ENCODE results near the gene CD22. TPM values are rescaled to one million over a fixed set of nuclear protein-coding genes. Genes with fewer than 3 reads are reported as not detected.

CD22 gene
- total RNA-seq, 2 experiments from 2014 or later: 0.52 to 0.63 TPM

DNA sequence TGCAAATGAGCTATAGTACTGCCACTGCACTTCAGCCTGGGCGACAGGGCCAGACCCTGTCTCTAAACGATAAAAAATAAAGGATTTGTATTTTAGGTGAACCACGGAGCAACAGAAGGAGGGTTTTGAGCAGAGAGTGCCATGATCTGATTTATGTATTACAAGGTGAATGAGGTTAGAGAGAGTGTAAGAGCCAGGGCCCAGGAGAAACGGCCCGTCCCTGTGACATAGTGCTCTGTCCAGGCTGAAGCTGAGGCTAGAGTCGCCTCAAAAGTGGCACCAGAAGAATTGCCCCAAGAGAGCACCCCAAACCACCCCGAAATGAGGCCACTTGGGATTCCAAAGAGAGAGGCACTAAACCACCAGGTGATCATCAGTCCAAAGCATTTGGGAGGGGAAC lies 20.1 kb upstream of the CD22 start:
- no peaks in the 10 kb centered on the region for H3K27me3 Mint-ChIP-seq (ENCODE audit: low read depth)
- ChIA-PET POLR2A (no interaction called here), CTCF (interaction anchor here (1.2 kb wide), 1 partner anchor 159 kb away, joined by 3 read pairs; no protein-coding TSS in a partner anchor)
- no peak for DNase-seq
- H3K4me1 Mint-ChIP-seq (ENCODE audit: low read depth): peaks cover 6% of the 10 kb centered on the region
- no peak overlapping the region for H3K4me3 Mint-ChIP-seq
- no peaks in the 10 kb centered on the region for H3K9me3 Mint-ChIP-seq (ENCODE audit: insufficient read depth)
- peak overlapping the region; percentile 4 for H3K27ac Mint-ChIP-seq
- ATAC-seq: no peak
- H3K36me3 Mint-ChIP-seq (ENCODE audit: low read depth): no peaks in the 10 kb centered on the region

DNA sequence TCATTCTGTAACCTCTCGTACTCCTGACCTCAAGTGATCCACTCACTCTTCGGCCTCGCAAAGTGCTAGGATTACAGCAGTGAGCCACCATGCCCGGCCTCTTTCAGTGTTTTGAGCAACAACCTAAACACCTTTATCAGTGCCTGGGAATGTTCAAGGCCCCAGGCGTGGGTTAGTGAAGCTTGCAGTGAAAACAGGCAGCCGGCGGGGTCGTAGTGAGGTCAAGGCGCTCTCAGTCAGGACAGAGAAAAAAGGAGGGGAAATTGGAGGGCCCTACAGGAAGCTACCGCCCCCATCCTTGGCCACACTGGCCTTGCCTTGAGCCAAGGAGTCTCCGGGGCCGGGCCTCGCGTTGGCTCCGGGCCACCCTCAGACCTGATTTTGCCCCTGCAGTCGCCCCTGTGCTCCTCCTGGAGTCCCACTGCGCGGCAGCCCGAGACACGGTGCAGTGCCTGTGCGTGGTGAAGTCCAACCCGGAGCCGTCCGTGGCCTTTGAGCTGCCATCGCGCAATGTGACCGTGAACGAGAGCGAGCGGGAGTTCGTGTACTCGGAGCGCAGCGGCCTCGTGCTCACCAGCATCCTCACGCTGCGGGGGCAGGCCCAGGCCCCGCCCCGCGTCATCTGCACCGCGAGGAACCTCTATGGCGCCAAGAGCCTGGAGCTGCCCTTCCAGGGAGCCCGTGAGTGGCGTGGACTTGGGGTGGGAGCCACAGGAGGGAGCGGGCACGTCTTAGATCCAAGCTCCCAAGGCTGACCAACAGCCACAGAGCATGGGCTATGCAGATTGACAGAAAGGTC lies 19.3 kb upstream of the CD22 start:
- no peaks in the 10 kb centered on the region for H3K36me3 Mint-ChIP-seq (ENCODE audit: low read depth)
- POLR2A ChIA-PET: no interaction called here

DNA sequence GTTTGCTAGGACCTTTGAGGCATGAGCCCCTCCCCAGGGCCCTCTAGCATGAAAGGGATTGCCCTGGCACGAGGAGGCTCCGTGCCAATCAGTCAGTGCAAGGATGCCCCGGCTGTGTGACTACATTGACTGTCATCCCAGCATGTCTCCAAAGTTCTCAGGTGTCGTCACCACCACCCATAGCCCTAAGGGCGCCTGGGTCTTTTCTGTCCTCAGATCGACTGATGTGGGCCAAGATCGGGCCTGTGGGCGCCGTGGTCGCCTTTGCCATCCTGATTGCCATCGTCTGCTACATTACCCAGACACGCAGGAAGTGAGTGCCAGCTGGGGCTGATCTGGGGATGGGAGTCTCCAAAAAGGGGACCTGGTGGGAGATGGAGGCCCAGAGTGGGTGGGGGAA lies 18.7 kb upstream of the CD22 start:
- H3K9me3 Mint-ChIP-seq (ENCODE audit: insufficient read depth): no peaks in the 10 kb centered on the region
- H3K4me3 Mint-ChIP-seq: no peak overlapping the region
- ChIA-PET CTCF (no interaction called here), POLR2A (no interaction called here)
- DNase-seq: no peak
- no peak for ATAC-seq
- no peak overlapping the region for H3K27ac Mint-ChIP-seq
- H3K36me3 Mint-ChIP-seq (ENCODE audit: low read depth): no peaks in the 10 kb centered on the region
- H3K27me3 Mint-ChIP-seq (ENCODE audit: low read depth): no peaks in the 10 kb centered on the region
- H3K4me1 Mint-ChIP-seq (ENCODE audit: low read depth): peaks cover 6% of the 10 kb centered on the region

More for the DNA sequence above, 19.3 kb upstream of the CD22 start:
- Mint-ChIP-seq H3K27ac (no peak overlapping the region), H3K9me3 (ENCODE audit: insufficient read depth) (no peaks in the 10 kb centered on the region), H3K4me1 (ENCODE audit: low read depth) (peaks cover 6% of the 10 kb centered on the region), H3K27me3 (ENCODE audit: low read depth) (no peaks in the 10 kb centered on the region), H3K4me3 (no peak overlapping the region)
- DNase-seq (no peak), ATAC-seq (no peak)
- CTCF ChIA-PET: no interaction called here

DNA sequence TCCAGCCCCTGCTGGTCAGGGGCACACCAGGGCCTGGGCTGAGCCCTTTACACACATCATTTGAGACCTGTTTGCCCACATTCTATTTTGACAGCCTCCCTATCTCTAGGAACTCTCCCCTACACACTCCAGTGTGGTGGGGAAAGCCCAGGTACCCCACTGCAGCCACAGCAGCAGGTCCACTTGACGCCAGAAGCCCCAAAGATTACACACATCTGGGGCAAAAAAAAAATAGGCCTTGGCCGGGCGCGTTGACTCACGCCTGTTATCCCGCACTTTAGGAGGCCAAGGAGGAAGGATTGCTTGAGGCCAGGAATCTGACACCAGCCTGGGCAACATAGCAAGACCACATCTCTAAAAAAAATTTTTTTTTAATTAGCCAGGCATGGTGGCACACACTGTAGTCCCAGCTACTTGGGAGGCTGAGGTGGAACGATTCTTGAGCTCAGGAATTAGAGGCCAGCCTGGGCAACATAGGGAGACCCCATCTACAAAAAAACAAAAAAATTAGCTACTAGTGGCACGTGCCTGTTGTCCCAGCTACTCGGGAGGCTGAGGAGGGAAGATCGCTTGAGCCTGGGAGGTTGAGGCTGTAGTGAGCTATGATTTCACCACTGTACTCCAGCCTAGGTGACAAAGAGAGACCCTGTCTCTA lies 18.0 kb upstream of the CD22 start:
- no peaks in the 10 kb centered on the region for H3K36me3 Mint-ChIP-seq (ENCODE audit: low read depth)
- ATAC-seq (no peak), DNase-seq (no peak)
- H3K27ac Mint-ChIP-seq: no peak overlapping the region
- POLR2A ChIA-PET: no interaction called here
- peaks cover 6% of the 10 kb centered on the region for H3K4me1 Mint-ChIP-seq (ENCODE audit: low read depth)
- no peaks in the 10 kb centered on the region for H3K9me3 Mint-ChIP-seq (ENCODE audit: insufficient read depth)
- H3K4me3 Mint-ChIP-seq: no peak overlapping the region
- no peaks in the 10 kb centered on the region for H3K27me3 Mint-ChIP-seq (ENCODE audit: low read depth)
- CTCF ChIA-PET: interaction anchor here (1.1 kb wide), 1 partner anchor 244 kb away, joined by 3 read pairs; no protein-coding TSS in a partner anchor

DNA sequence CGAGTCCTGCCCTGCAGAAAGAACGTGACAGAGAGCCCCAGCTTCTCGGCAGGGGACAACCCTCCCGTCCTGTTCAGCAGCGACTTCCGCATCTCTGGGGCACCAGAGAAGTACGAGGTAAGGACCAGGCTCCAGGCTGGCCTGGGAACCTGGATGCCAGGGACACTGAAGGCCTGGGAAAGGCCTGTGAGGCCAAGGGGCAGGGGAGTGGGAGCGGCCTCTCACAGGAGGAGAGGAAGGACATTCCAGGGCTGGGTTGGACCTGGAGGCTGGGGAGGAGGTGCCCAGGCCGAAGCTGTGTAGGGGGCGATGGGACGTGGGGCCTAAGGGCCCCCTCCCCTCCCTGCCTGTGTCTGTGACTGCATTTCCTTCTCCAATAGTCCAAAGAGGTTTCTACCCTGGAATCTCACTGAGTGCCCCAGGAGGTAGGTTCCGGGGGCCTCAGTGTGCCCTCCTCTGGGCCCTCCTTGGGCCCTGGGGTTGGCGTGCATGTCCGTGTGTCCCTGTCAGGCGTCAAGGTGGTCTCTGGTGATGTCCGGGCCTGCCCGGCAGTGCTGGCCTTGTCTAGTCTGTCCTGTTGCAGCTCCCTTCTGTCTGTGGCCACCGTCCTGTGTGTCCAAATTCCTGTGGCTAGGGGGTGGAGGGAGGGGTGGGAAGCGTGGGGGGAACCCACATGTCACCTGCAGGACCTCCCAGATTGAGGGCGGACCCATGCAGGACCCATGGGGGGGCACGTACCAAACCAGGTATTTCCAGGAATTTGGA lies 16.9 kb upstream of the CD22 start:
- Mint-ChIP-seq H3K27ac (no peak overlapping the region), H3K36me3 (ENCODE audit: low read depth) (no peaks in the 10 kb centered on the region)
- POLR2A ChIA-PET: no interaction called here

DNA sequence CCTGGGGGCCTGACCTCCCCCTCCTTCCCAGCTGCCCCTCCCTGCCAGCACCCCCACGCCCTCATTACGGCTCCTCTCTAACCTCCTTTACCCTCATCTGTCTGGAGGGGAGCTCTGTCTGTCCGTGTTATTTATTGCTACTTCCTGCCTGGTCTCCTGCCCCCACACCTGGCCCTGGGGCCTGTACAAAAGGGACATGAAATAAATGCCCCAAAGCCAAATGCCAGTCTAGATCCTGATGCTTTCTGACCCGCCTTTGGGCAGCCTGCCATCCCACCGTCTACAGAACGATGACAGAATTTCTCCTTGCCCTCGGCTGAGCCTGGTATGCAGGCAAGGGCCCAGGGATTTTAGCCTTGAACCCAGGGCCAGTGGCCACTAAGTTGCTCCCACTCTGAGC lies 15.4 kb upstream of the CD22 start:
- Mint-ChIP-seq H3K4me1 (ENCODE audit: low read depth) (peaks cover 8% of the 10 kb centered on the region), H3K27me3 (ENCODE audit: low read depth) (no peaks in the 10 kb centered on the region), H3K27ac (no peak overlapping the region), H3K4me3 (no peak overlapping the region), H3K36me3 (ENCODE audit: low read depth) (no peaks in the 10 kb centered on the region), H3K9me3 (ENCODE audit: insufficient read depth) (no peaks in the 10 kb centered on the region)
- POLR2A ChIA-PET: no interaction called here
- ATAC-seq: no peak
- no peak for DNase-seq
- CTCF ChIA-PET: interaction anchor here (1.8 kb wide), 1 partner anchor 197 kb away, joined by 5 read pairs; no protein-coding TSS in a partner anchor

More for the DNA sequence above, 16.9 kb upstream of the CD22 start:
- Mint-ChIP-seq H3K27me3 (ENCODE audit: low read depth) (no peaks in the 10 kb centered on the region), H3K4me3 (no peak overlapping the region), H3K4me1 (ENCODE audit: low read depth) (peaks cover 6% of the 10 kb centered on the region), H3K9me3 (ENCODE audit: insufficient read depth) (no peaks in the 10 kb centered on the region)
- ATAC-seq (no peak), DNase-seq (no peak)
- CTCF ChIA-PET: interaction anchor here (1.1 kb wide), 1 partner anchor 246 kb away, joined by 3 read pairs; no protein-coding TSS in a partner anchor

DNA sequence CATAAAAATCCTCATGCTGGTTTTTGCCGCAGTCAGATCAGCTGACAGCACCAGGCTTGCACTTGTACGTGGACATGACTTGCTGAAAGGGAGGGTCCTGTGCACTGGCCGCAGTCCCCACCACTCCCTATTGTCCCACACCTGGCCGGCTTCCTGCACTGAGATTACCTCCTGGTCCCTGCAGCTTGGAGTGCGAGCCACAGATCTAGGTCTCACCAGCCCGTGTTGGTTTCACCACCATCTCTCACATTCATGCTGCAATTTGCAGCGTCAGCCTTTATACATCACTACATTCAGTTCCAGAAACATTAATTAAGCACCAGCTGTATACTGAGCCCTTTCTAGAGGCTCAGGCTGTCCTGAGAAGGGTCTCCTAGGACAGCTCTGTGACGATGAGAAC lies 15.0 kb upstream of the CD22 start:
- no peak for ATAC-seq
- no peak for DNase-seq
- Mint-ChIP-seq H3K36me3 (ENCODE audit: low read depth) (no peaks in the 10 kb centered on the region), H3K4me1 (ENCODE audit: low read depth) (peaks cover 12% of the 10 kb centered on the region), H3K27me3 (ENCODE audit: low read depth) (no peaks in the 10 kb centered on the region), H3K4me3 (no peak overlapping the region), H3K27ac (no peak overlapping the region), H3K9me3 (ENCODE audit: insufficient read depth) (no peaks in the 10 kb centered on the region)
- CTCF ChIA-PET: interaction anchor here (1.7 to 1.8 kb wide), 2 partner anchors 181 to 196 kb away, joined by 4 to 5 read pairs; no protein-coding TSS in a partner anchor
- POLR2A ChIA-PET: no interaction called here

DNA sequence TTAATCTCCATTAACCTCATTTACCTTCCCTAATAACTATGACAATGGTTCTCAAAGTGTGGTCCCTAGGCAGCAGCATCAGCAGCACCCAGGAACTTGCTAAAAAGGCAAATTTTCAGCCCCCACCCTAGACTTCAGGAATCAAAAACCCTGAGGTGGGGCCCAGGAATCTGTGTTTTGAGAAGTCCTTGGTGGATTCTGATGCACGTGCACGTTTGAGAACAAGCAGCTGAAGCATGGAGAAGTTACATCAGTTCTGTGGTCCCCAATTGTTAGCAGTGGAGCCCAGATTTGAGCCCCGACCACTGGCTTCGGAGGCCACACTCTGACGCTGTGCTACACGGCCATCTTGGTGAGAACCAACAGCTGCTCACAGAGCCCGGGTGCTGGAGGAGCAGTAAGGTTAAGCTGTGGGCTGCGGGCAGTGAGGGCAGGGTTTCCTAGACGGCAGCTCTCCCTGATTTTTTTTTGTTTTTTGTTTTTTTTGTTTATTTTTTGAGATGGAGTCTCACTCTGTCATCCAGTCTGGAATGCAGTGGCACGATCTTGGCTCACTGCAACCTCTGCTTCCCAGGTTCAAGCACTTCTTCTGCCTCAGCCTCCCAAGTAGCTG lies 14.0 kb upstream of the CD22 start:
- no peak overlapping the region for H3K4me3 Mint-ChIP-seq
- no peak overlapping the region for H3K27ac Mint-ChIP-seq
- CTCF ChIA-PET: interaction anchor here (0.6 to 1.8 kb wide), 3 partner anchors 8 to 195 kb away, joined by 3 to 5 read pairs (median 4); no protein-coding TSS in a partner anchor
- DNase-seq (no peak), ATAC-seq (no peak)
- POLR2A ChIA-PET: no interaction called here
- H3K9me3 Mint-ChIP-seq (ENCODE audit: insufficient read depth): no peaks in the 10 kb centered on the region
- peaks cover 13% of the 10 kb centered on the region for H3K4me1 Mint-ChIP-seq (ENCODE audit: low read depth)
- no peaks in the 10 kb centered on the region for H3K36me3 Mint-ChIP-seq (ENCODE audit: low read depth)
- H3K27me3 Mint-ChIP-seq (ENCODE audit: low read depth): no peaks in the 10 kb centered on the region

DNA sequence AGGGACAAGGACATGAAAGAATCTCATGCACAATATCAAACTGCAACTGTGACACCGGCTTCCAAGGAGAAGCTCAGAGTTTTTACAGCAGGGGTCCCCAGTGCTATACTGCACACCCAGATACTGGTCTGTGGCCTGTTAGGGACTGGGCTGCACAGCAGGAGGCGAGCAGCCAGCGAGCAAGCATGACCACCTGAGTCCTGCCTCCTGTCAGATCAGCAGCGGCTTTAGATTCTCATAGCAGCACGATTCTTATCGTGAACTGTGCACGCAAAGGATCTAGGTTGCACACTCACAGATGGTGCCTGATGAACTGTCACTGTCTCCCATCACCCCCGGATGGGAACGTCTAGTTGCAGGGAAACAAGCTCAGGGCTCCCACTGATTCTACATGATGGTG lies 13.1 kb upstream of the CD22 start:
- ATAC-seq (no peak), DNase-seq (no peak)
- ChIA-PET CTCF (no interaction called here), POLR2A (no interaction called here)
- Mint-ChIP-seq H3K4me3 (no peak overlapping the region), H3K9me3 (ENCODE audit: insufficient read depth) (no peaks in the 10 kb centered on the region), H3K27ac (no peak overlapping the region), H3K4me1 (ENCODE audit: low read depth) (peaks cover 8% of the 10 kb centered on the region), H3K36me3 (ENCODE audit: low read depth) (no peaks in the 10 kb centered on the region), H3K27me3 (ENCODE audit: low read depth) (no peaks in the 10 kb centered on the region)

DNA sequence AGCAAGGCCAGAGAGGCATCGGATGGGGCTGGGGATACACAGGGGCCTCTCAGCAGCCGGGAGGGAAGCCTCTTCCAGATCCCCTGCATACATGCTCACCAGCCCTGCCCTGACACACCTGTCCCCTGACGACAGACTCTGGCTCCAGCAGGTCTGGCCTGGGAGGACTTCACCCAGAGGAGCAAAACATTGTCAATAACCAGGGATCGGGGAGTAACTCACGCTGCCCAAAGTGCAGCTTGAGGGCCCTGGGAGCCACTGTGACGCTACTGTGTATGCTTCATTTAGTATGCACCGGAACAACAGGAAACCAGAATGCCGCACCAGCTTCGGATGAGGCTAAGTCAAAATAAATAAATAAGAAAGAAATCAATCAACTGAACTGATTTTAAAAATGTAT lies 12.4 kb upstream of the CD22 start:
- peaks cover 8% of the 10 kb centered on the region for H3K4me1 Mint-ChIP-seq (ENCODE audit: low read depth)
- H3K27me3 Mint-ChIP-seq (ENCODE audit: low read depth): peaks cover 1% of the 10 kb centered on the region
- H3K4me3 Mint-ChIP-seq: no peak overlapping the region
- no peak overlapping the region for H3K27ac Mint-ChIP-seq
- DNase-seq: no peak
- H3K36me3 Mint-ChIP-seq (ENCODE audit: low read depth): no peaks in the 10 kb centered on the region
- no peak for ATAC-seq
- ChIA-PET POLR2A (no interaction called here), CTCF (no interaction called here)
- no peaks in the 10 kb centered on the region for H3K9me3 Mint-ChIP-seq (ENCODE audit: insufficient read depth)

DNA sequence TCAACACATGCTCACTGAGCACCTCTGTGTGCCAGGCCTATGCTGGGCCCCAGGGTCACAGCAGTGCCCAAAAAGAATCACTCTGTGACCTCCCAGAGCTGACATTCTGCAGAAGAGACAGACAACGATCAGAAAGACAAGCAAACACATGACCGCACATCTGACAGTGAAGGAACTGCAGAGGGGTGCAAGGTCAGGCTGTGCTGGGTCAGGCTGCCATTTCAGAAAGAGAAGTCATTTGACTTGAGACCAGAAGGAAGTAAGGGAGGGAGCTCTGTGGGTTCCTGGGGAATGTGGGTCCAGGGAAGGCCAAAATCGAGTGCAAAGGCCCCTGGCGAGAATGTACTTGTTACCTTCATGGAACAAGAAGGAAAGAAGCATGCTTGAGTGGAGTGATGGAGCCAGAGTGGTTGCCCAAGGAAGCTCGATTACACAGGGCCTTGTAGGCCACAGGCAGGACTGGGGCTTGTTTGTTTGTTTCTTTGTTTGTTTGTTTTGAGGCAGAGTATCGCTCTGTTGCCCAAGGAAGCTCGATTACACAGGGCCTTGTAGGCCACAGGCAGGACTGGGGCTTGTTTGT lies 11.4 kb upstream of the CD22 start:
- Mint-ChIP-seq H3K36me3 (ENCODE audit: low read depth) (no peaks in the 10 kb centered on the region), H3K9me3 (ENCODE audit: insufficient read depth) (no peaks in the 10 kb centered on the region), H3K4me3 (no peak overlapping the region), H3K4me1 (ENCODE audit: low read depth) (peaks cover 8% of the 10 kb centered on the region), H3K27me3 (ENCODE audit: low read depth) (peaks cover 5% of the 10 kb centered on the region), H3K27ac (no peak overlapping the region)
- ATAC-seq (no peak), DNase-seq (no peak)
- ChIA-PET POLR2A (no interaction called here), CTCF (interaction anchor here (0.6 kb wide), 1 partner anchor 98 kb away, joined by 3 read pairs; no protein-coding TSS in a partner anchor)
